Activated T-helper 2 cell treated with anti-CD3 and anti-CD28 coated beads, Interferon-gamma antibody, Interleukin-2, Interleukin-4, amounts not matched to agents 10 μg/mL and 5 μg/mL and 100 μg/mL, durations not matched to agents 14 hours and 24 hours and 36 hours (primary cell): Measurements from ENCODE around the gene C11orf91. TPM values are rescaled to one million over a fixed set of nuclear protein-coding genes. Genes with fewer than 3 reads are reported as not detected.
A peak's percentile ranks its signal among the peaks of the same experiment; 100 is the strongest.

Experiments
- DNase-seq: peaks from one replicate; pipeline ENCODE4 v3.0.0; 2021; ENCODE audit warnings: low spot score
- H3K27ac Mint-ChIP-seq: one replicate; pipeline ENCODE4 v1.8.0; 2021; ENCODE audit warnings: mixed read lengths
- H3K27me3 Mint-ChIP-seq: one replicate; pipeline ENCODE4 v1.8.0; 2021; ENCODE audit warnings: low read depth, mixed read lengths
- H3K36me3 Mint-ChIP-seq: one replicate; pipeline ENCODE4 v1.8.0; 2021; ENCODE audit warnings: low read depth, mixed read lengths
- H3K4me1 Mint-ChIP-seq: one replicate; pipeline ENCODE4 v1.8.0; 2021; ENCODE audit warnings: low read depth, mixed read lengths
- H3K4me3 Mint-ChIP-seq: one replicate; pipeline ENCODE4 v1.8.0; 2021; ENCODE audit warnings: low read depth, mild to moderate bottlenecking, moderate library complexity, mixed read lengths
- H3K9me3 Mint-ChIP-seq: one replicate; pipeline ENCODE4 v1.8.0; 2021; ENCODE audit warnings: mixed read lengths
- intact Hi-C: fragments of 100-400 bp; cut with micrococcal nuclease; formaldehyde crosslinking; loops from one replicate; pipeline ENCODE4 v1.15.1; 2023
- total RNA-seq: library from RNA; stranded (reverse); gene quantifications from 2 replicates; pipeline ENCODE4 v1.2.3, GENCODE V29; 2022

C11orf91 gene
- total RNA-seq = not detected in 2 replicates

GRCh38 chr11:33700502-33701271, at the start of gene C11orf91:
C11orf91 (minus strand) TSS chr11:33700826; CDS start chr11:33700740, 86 bp downstream.
- Mint-ChIP-seq H3K9me3 (no peaks in the 10 kb centered on the region), H3K4me3 (peak within 1 kb of the TSS; percentile 84), H3K4me1 (peaks cover 14% of the 10 kb centered on the region), H3K36me3 (no peaks in the 10 kb centered on the region), H3K27me3 (peaks cover 31% of the 10 kb centered on the region), H3K27ac (peak within 1 kb of the TSS; percentile 14)
- intact Hi-C loops = loop anchor here (1.0 to 10.0 kb wide), 4 partner anchors 22 to 536 kb away; partner anchors contain the start of genes CD59, CSTF3 and FBXO3
- DNase-seq = peak; percentile 92

GRCh38 chr11:33747979-33748378, 47.4 kb upstream of the C11orf91 start:
- intact Hi-C loops = no loop called here
- Mint-ChIP-seq H3K9me3 (no peaks in the 10 kb centered on the region), H3K4me3 (no peak overlapping the region), H3K4me1 (no peaks in the 10 kb centered on the region), H3K36me3 (peaks cover 29% of the 10 kb centered on the region), H3K27me3 (no peaks in the 10 kb centered on the region), H3K27ac (no peak overlapping the region)
- no peak for DNase-seq

- H3K27ac Mint-ChIP-seq = no peak overlapping the region
- no peaks in the 10 kb centered on the region for H3K9me3 Mint-ChIP-seq
- H3K4me3 Mint-ChIP-seq = no peak overlapping the region
- H3K4me1 Mint-ChIP-seq = peaks cover 3% of the 10 kb centered on the region
- intact Hi-C loops = no loop called here
- DNase-seq = no peak
- H3K27me3 Mint-ChIP-seq = peaks cover 5% of the 10 kb centered on the region
- H3K36me3 Mint-ChIP-seq = peaks cover 20% of the 10 kb centered on the region
These were observed 42.7 kb upstream of the C11orf91 start for GRCh38 chr11:33743291-33743690.

GRCh38 chr11:33742249-33742851, 41.7 kb upstream of the C11orf91 start:
- peaks cover 12% of the 10 kb centered on the region for H3K27me3 Mint-ChIP-seq
- H3K4me1 Mint-ChIP-seq = peaks cover 3% of the 10 kb centered on the region
- H3K36me3 Mint-ChIP-seq = peaks cover 20% of the 10 kb centered on the region
- intact Hi-C loops = loop anchor here (1.0 kb wide), 2 partner anchors 26 to 380 kb away; no protein-coding TSS in a partner anchor
- no peak overlapping the region for H3K27ac Mint-ChIP-seq
- no peak for DNase-seq
- no peaks in the 10 kb centered on the region for H3K9me3 Mint-ChIP-seq
- H3K4me3 Mint-ChIP-seq = no peak overlapping the region

GRCh38 chr11:33741806-33742205, 41.2 kb upstream of the C11orf91 start:
- intact Hi-C loops = loop anchor here (1.0 kb wide), 2 partner anchors 26 to 380 kb away; no protein-coding TSS in a partner anchor

GRCh38 chr11:33737362-33737821, 36.8 kb upstream of the C11orf91 start:
- Mint-ChIP-seq H3K4me3 (no peak overlapping the region), H3K9me3 (no peaks in the 10 kb centered on the region), H3K36me3 (peaks cover 27% of the 10 kb centered on the region), H3K27me3 (peaks cover 12% of the 10 kb centered on the region), H3K4me1 (peaks cover 32% of the 10 kb centered on the region), H3K27ac (no peak overlapping the region)
- no peak for DNase-seq
- intact Hi-C loops = loop anchor here (5.0 to 10.0 kb wide), 3 partner anchors 35 to 917 kb away; partner anchors contain the start of genes C11orf91 and CAPRIN1

More at GRCh38 chr11:33741806-33742205, 41.2 kb upstream of the C11orf91 start:
- no peak overlapping the region for H3K27ac Mint-ChIP-seq
- H3K27me3 Mint-ChIP-seq = peaks cover 12% of the 10 kb centered on the region
- H3K4me1 Mint-ChIP-seq = peaks cover 6% of the 10 kb centered on the region
- H3K9me3 Mint-ChIP-seq = no peaks in the 10 kb centered on the region
- H3K36me3 Mint-ChIP-seq = peaks cover 16% of the 10 kb centered on the region
- DNase-seq = no peak
- no peak overlapping the region for H3K4me3 Mint-ChIP-seq

- peak within 1 kb of the TSS; percentile 86 for H3K27ac Mint-ChIP-seq
- H3K9me3 Mint-ChIP-seq = no peaks in the 10 kb centered on the region
- DNase-seq = peak; percentile 79
- intact Hi-C loops = loop anchor here (5.0 to 10.0 kb wide), 3 partner anchors 34 to 919 kb away; partner anchors contain the start of genes C11orf91 and CAPRIN1
- H3K4me1 Mint-ChIP-seq = peaks cover 35% of the 10 kb centered on the region
- H3K27me3 Mint-ChIP-seq = peaks cover 12% of the 10 kb centered on the region
- H3K4me3 Mint-ChIP-seq = peak within 1 kb of the TSS; percentile 87
- peaks cover 33% of the 10 kb centered on the region for H3K36me3 Mint-ChIP-seq
These were observed 35.7 kb upstream of the C11orf91 start, which contains the start of gene CD59 for GRCh38 chr11:33736148-33736812. CD59 (minus strand) TSS chr11:33736423; CDS start chr11:33722445, 13,978 bp downstream.

- H3K9me3 Mint-ChIP-seq = no peaks in the 10 kb centered on the region
- peaks cover 12% of the 10 kb centered on the region for H3K27me3 Mint-ChIP-seq
- intact Hi-C loops = loop anchor here (1.0 to 10.0 kb wide), 4 partner anchors 13 to 919 kb away; partner anchors contain the start of genes C11orf91 and CAPRIN1
- peak overlapping the region; percentile 86 for H3K27ac Mint-ChIP-seq
- peaks cover 38% of the 10 kb centered on the region for H3K36me3 Mint-ChIP-seq
- H3K4me3 Mint-ChIP-seq = peak overlapping the region; percentile 87
- peak; percentile 40 for DNase-seq
- peaks cover 39% of the 10 kb centered on the region for H3K4me1 Mint-ChIP-seq
These were observed 34.9 kb upstream of the C11orf91 start for GRCh38 chr11:33735271-33736147.

- Mint-ChIP-seq H3K9me3 (no peaks in the 10 kb centered on the region), H3K27me3 (peaks cover 12% of the 10 kb centered on the region), H3K4me1 (peaks cover 39% of the 10 kb centered on the region), H3K36me3 (peaks cover 43% of the 10 kb centered on the region), H3K27ac (peak overlapping the region; percentile 86), H3K4me3 (peak overlapping the region; percentile 87)
- no peak for DNase-seq
- intact Hi-C loops = loop anchor here (1.0 to 10.0 kb wide), 4 partner anchors 12 to 920 kb away; partner anchors contain the start of genes C11orf91 and CAPRIN1
These were observed 34.0 kb upstream of the C11orf91 start for GRCh38 chr11:33734441-33735270.

- Mint-ChIP-seq H3K27me3 (peaks cover 12% of the 10 kb centered on the region), H3K27ac (no peak overlapping the region), H3K4me1 (peaks cover 42% of the 10 kb centered on the region), H3K4me3 (peak overlapping the region; percentile 87), H3K9me3 (no peaks in the 10 kb centered on the region), H3K36me3 (peaks cover 47% of the 10 kb centered on the region)
- intact Hi-C loops = loop anchor here (2.0 to 10.0 kb wide), 3 partner anchors 43 to 921 kb away; partner anchors contain the start of gene CAPRIN1
- no peak for DNase-seq
These were observed 33.4 kb upstream of the C11orf91 start for GRCh38 chr11:33733980-33734379.
